GM21515 (cell line): ENCODE data around the gene ATG12.
"Not testable (repeated sequence)": the region's sequence is repeated elsewhere in the genome, so short reads cannot be mapped to it uniquely, and the experiment has no call there.

ENCODE experiments used
- ATAC-seq: cut with Tn5 transposase; IDR thresholded peaks from one replicate; pipeline ENCODE4 v1.9.1; 2021; ENCODE audit not compliant: unreplicated experiment

Gene ATG12

DNA sequence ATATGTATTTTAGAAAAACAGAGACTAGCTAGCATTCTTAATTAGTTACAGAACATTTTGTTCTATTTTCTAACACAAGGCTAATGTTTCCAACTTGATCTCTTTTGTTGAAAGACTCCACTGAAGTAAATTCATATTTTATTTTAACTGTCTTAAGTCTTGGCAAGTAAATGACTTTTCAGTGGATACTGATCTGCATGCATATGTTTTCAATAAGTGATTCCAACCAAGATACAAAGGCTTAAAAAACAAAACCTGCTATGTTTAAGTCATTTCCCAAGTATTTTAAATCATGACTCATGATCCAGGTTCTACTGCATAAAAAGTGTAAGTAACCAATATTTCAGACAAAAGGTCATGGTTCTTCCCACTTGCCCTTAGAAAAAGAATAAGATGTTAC, 30.6 kb downstream of the ATG12 start:
- no peak for ATAC-seq

DNA sequence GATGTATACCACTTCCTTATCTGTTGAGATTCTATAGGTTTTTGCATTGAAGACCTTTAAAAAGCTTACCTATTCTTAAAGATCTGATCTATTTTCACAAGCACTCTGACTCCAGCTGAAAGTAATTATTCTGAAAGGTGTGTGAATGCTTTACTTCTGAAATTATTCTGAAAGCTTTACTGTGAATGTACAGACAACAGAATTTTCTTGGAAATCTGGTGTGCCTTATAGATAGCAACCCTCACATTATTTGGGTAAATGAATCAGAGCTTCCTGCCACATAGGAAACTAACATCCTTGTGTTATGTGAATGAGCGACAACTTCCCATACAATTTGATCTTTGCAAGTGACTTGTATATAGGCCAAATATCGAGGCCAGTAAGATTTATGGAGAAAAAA, 31.4 kb downstream of the ATG12 start:
- no peak for ATAC-seq

DNA sequence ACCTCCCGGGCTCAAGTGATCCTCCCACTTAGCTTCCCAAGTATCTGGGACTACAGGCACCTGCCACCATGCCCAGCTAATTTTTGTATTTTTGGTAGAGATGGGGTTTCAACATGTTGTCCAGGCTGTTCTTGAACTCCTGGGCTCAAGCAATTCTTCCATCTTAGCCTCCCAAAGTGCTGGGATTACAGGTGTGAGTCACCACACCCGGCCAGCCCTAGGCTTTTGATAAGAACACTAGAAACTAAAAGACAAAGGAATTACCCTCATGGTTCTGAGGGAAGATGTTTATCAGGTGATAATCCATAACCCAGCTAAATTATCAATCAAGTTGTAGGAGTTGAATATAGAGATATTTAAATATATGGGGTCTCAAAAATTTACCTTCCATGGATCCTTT, 33.3 kb downstream of the ATG12 start:
- not testable (repeated sequence) for ATAC-seq

DNA sequence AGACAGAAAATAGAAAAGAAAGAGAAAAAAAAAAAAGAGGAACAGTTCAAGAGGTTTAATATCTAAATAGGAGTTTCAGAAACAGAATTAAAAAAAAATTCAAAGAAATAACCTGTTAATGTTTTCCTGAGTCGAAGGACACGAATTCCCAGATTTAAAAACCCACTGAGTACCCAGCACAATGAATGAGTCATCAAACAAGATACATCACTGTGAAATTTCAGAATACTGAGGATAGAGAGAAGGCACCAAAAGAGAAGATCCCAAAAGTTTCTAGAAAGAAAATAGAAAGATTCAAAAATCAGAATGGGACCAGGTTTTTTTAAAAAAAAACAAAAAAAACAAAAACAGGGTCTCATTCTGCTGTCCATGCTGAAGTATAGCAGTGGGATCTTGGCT, 33.7 kb downstream of the ATG12 start:
- no peak for ATAC-seq

DNA sequence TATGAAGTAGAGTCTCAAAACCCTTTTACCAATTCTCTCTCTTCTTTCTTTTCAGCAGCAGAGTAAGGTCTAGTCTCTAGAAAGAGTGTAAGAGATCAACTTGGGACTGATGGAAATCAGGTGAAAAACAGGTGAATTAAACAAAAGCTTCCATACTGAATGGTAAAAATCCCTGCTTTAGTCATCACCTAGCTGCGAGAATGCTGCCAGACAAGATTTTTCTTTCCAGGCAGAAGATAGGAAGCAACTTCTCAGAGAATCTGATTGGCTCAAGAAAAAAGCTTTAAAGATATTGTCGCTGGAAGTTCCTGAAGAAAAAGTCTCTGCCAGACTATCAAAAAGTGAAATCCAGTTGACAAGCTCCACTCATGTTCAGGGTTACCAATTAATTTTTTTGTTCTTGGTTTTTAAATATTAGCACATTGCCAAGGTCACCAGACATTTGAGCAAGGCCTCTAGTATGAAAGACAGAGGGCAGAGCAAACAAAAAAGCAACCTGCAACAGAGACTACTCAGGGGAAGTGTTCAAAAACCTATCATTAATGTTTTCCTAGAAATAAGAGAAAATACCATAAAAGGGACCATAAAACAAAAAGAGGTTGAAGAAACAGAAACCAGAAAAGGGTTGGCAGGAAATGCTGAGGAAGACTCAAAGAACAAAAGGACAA, 34.2 kb downstream of the ATG12 start:
- ATAC-seq = no peak

DNA sequence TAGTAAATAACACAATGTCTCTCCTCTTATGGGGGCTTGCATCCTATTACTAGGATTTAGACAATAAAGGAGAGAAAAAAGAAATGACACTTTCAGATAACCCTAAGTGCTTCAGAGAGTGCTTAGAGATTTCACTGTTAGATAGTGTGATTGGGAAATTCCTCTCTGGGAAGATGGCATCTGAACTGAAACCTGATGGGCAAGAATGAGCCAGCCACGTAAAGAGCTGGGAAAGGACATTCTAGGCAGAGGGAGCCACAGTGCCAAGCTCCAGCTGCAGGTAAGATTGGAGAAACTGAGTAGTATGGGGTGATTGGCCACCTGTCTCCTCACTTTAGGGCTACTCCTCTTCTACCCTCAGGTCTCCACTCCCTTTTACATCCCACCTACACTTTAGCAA, 39.4 kb downstream of the ATG12 start:
- ATAC-seq = no peak

DNA sequence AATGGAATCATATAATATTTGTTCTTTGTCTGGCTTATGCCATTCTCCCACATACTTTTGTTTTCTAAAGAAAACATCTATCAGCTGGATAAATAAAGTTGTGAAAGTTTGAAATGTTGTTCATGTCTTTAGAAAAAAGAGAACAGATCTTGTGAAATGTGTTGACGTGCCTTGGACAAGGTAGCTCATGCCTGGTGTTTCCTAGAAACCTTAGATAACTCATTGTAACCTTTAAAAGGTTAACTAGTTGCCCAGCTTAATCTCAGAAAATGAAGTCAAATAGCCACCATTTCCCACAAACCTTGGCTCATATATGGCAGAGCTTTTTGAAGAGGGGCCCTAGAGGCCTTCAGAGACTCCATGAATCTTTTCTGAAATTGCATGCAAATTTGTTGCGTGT, 40.2 kb downstream of the ATG12 start:
- no peak for ATAC-seq

DNA sequence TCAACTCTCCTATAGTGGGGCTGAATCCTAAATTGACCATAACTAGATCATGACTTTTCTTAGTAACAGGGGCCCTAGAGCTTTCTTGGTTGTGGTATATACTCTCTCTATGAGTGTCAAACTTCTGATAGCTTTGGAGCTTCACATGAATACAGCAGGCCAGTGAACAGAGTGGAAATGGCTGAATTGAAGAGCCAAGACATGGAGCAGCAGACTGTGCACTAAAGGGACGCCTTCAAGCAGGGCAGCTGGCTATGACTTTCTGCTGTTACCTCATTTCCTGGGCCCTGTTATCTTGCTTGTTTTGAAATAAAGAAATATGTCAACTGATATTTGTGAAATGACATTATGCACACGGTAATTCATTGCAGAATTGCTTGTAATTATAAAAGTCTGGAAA, 41.3 kb downstream of the ATG12 start:
- ATAC-seq = no peak

DNA sequence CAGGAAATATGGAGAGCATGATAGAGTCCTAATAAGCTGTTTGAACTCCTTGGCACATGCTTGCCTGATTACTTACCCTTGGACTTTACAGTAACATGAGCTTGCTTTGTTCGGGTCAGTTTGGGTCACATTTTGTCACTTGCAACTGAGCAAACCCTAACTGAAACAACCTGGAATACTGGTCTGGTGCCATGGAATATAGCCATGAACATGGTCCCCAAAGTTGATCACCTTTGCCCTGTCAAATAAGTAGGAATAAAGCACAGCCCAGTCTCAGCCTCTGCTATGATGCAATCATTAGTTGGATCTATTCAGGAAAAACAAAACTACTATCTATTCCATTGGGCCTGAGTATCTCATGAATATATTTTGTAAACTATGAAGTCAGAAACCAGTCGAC, 43.1 kb downstream of the ATG12 start:
- ATAC-seq = no peak

DNA sequence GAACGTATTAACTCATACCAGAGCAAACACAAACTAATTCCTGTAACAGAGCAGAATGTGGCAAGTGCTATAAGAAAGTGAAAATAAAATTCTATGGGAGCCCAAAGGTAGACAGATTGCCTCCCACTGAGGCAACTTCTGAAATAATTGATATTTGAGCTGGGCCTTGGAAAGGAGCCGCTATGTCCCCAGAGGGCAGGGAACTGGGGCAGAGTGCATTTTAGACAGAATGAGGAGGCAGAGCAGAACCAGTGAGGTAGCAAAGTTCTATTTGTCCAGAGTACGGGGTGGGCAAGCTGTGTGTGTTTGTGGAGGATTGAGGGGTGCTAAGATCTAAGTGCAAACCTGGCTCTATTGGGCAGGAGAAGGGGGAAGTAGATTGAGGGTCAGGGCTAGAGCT, 44.7 kb downstream of the ATG12 start:
- ATAC-seq = no peak

DNA sequence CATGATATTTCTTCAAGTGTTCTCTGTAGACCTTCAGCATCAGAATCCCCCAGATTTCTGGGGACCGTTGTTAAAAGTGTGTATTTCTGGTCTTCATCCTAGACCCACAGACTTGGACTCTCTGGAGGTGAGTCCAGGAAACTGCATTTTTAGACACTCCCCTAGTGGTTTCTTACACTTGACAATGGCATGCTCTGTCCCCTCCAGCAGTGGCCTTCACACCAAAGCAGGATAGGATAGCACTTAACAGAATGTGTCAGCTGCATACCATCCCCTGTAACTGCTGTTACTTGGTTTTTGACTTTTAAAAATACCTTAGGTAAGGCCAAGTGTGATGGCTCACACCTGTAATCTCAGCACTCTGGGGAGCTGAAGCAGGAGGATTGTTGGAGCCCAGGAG, 45.7 kb downstream of the ATG12 start:
- no peak for ATAC-seq

DNA sequence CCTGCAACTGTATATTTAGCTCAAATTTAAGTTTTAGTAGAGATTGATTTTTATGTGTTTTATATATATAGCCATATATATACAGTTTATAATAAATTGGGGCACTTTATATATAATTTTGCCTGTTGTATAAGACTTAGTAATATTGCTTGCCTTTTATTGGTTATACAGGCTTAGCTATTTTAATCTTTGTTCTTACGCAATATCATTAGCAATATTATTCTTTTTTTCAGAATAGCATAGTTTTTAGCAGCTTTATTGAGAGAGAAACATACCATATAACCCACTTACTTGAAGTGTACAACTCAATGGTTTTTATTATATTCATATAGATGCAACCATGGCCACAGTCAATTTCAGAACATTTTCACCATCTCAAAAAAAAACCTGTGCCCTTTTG, 52.9 kb downstream of the ATG12 start:
- no peak for ATAC-seq

DNA sequence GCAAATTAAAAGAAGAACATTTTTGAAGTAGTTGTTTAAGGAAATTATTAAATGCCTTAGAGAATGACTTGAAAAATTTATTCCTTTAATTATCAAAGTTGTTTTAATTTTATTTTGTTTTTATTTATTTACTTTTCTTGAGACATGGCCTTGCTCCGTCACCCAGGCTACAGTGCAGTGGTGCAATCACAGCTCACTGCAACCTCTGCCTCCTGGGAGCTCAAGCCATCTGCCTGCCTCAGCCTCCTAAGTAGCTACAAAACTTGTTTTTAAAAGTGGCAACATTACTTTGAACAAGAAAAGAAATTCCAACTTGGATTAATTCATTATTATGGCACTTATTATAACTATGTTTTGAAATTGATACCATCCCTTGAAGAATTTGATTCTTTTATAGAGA, 53.9 kb downstream of the ATG12 start:
- no peak for ATAC-seq

DNA sequence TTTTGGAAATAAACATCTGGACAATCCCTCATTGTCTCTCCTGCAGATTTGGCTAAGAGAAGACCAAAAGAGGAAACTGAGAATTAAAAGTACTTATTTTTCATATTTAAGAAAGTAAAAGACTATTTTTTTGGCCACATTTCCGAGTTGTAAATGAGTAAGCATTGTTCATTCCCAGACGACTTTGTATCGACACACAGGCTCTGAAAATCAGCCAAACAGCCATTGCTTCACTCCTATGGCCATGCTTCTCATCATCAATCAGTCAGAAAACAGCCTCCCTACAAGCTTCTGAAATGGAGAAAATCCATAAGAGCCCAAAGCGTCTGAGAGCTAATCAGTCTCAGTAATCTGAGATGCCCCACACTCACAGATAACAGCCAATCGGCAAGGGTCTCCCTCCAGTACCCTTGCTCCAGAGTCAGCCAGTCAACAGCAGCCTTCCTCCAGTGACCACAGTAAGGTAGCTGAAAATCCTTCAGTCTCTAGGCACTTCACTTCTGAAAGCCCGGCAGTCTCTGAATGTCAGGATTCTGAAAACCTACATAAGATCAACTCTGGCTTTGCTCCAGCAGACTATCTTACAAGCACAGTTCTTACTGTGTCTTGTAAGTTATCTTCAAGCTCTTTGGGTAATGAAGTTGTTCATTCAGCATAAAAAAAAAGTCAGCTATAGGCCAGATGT, 55.8 kb downstream of the ATG12 start:
- ATAC-seq = no peak

DNA sequence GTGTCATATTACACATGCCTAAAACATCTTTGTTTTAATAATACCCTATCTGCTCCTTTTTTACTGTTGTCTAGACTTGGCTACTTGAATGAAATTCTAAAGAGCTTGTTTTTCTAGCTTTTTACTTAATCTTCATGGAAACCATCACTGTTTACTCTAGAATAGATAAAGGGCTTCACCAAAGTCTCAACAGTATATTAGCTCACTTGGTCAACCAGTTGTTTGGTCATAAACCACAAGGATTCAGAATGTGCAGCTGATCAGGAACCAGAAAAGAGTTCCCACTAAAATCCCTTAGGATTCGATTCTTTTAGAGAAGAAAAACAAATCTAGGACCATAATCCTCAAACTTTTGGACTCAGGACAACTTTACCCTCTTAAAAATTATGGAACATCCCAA, 62.9 kb downstream of the ATG12 start:
- ATAC-seq = no peak
